A673 (cell line): ENCODE data around the gene SPATA31D3.

Source experiments
- EZH2 ChIP-seq: fragments of 200-600 bp; sonication (generic); IDR thresholded peaks from 2 replicates; pipeline ENCODE4 v1.6.1; 2017; ENCODE audit warnings: borderline replicate concordance, low read depth, mild to moderate bottlenecking, mixed read lengths, antibody characterized with exemption, low read length; ENCODE audit not compliant: poor library complexity, severe bottlenecking
- TF ChIP-seq, protein P1 (sequence below): fragments of 300-800, 200-600 bp; sonication (generic); conservative IDR thresholded peaks from 2 replicates; pipeline ENCODE4 v1.5.1; 2017; ENCODE audit warnings: low read depth, mild to moderate bottlenecking, antibody characterized with exemption, low read length, moderate library complexity, mixed read lengths

DNA sequence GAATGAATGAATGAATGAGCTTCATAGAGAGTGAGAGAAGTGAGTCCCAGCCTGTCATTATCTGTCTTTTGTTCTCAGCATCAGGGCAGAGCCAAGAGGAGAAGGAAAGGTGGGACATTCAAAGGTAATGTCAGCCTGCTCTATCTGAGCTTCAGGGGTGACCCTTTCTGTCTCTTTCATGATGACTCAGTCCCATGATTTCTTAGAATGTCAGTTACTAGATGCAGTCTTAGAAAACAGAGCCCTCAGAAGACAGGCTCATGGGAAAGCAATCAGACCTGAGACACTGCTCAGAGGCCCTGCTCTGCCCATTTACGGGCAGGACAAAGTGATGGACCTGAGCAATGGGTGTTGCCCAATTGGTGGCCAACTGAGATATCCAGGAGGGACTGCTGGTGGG lies 46.4 kb downstream of the SPATA31D3 start:
- TF ChIP-seq, protein P1, sequence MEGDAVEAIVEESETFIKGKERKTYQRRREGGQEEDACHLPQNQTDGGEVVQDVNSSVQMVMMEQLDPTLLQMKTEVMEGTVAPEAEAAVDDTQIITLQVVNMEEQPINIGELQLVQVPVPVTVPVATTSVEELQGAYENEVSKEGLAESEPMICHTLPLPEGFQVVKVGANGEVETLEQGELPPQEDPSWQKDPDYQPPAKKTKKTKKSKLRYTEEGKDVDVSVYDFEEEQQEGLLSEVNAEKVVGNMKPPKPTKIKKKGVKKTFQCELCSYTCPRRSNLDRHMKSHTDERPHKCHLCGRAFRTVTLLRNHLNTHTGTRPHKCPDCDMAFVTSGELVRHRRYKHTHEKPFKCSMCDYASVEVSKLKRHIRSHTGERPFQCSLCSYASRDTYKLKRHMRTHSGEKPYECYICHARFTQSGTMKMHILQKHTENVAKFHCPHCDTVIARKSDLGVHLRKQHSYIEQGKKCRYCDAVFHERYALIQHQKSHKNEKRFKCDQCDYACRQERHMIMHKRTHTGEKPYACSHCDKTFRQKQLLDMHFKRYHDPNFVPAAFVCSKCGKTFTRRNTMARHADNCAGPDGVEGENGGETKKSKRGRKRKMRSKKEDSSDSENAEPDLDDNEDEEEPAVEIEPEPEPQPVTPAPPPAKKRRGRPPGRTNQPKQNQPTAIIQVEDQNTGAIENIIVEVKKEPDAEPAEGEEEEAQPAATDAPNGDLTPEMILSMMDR: no peak
- TF ChIP-seq EZH2: no peak
